ENCODE data around the gene RASGRF2. TPM values are rescaled to one million over a fixed set of nuclear protein-coding genes. Genes with fewer than 3 reads are reported as not detected.

Gene RASGRF2
- total and polyA plus RNA-seq, 2 of the 13 experiments (the other 11 are each of a cell fraction or from before 2014, with no cell fraction given) = 23.6 to 29.0 TPM

GRCh38 chr5:81019748-81020147 is 59.6 kb downstream of the RASGRF2 start:
- WGBS (ENCODE audit: low lambda C conversion rate) = 69% methylated on average over 1 of the region's 1 CpG
- DNase-seq (ENCODE audit: low spot score) (no peak), FAIRE-seq (no peak)

More at GRCh38 chr5:81019748-81020147, 59.6 kb downstream of the RASGRF2 start:
- ChIA-PET CTCF (ENCODE audit: low intra/inter-chr PET ratio, low total read pairs) (no interaction called here), POLR2A (interaction anchor here (0.9 kb wide), 1 partner anchor 10 kb away, joined by 3 read pairs; no protein-coding TSS in a partner anchor)
- Histone ChIP-seq H3K9ac (ENCODE audit: insufficient read depth, low read depth, low read length) (no peak overlapping the region), H3K27me3 (ENCODE audit: control insufficient read depth in 1 of 2, insufficient read depth in 2 of 2, low read length in 2 of 2) (no peaks in the 10 kb centered on the region), H3K36me3 (replicated peaks in 1 of 2; ENCODE audit: control insufficient read depth in 1 of 2, insufficient read depth in 2 of 2, low read length in 2 of 2) (peaks cover 0 to 2% of the 10 kb centered on the region in 2 experiments; a peak in 2 of 5 replicates), H3K79me2 (ENCODE audit: insufficient read depth, low read length) (peaks cover 69% of the 10 kb centered on the region), H3K4me2 (ENCODE audit: low read depth, low read length) (no peak overlapping the region), H2AFZ (ENCODE audit: low read length) (no peak overlapping the region), H3K9me3 (ENCODE audit: low read length) (no peaks in the 10 kb centered on the region), H3K4me3 (replicated peaks in 1 of 3; ENCODE audit: insufficient read depth in 1 of 3, low read depth in 2 of 3, low read length in 3 of 3) (no peak overlapping the region), H3K4me1 (ENCODE audit: insufficient read depth, low read length) (peaks cover 40% of the 10 kb centered on the region), H3K27ac (ENCODE audit: extremely low read length, insufficient read depth, low read length) (no peak overlapping the region), H4K20me1 (ENCODE audit: insufficient read depth, low read length) (no peaks in the 10 kb centered on the region; the same call in 1 of the 2 replicates)
- in situ Hi-C loops (cut with HindIII; ENCODE audit: extremely low pct_ligation_motif_present, low pct_unique_long_range_greater_than_20kb) = no loop called here
- no peak for TF ChIP-seq AGO1 (IDR thresholded peaks at IDR 0.05; ENCODE audit: low read depth, low read length, poor library complexity, severe bottlenecking)
- TF ChIP-seq IRF1 (CRISPR knock-in tag; IDR thresholded peaks at IDR 0.05; ENCODE audit: low read depth) = no peak
- no peak for TF ChIP-seq SRSF9 (IDR thresholded peaks at IDR 0.05; ENCODE audit: borderline replicate concordance, insufficient read depth, low read depth, low read length, poor library complexity, severe bottlenecking)
- TF ChIP-seq ZNF3 (CRISPR knock-in tag; IDR thresholded peaks at IDR 0.05) = no peak
- TF ChIP-seq ZSCAN25 (CRISPR knock-in tag; IDR thresholded peaks at IDR 0.05) = no peak
- no peak for TF ChIP-seq FOXK2 (IDR thresholded peaks at IDR 0.05)
- no peak for TF ChIP-seq ZSCAN31 (CRISPR knock-in tag; IDR thresholded peaks at IDR 0.05; ENCODE audit: low read depth)
- no peak for TF ChIP-seq DBP (CRISPR knock-in tag; IDR thresholded peaks at IDR 0.05; ENCODE audit: not compliant biosample characterization)
- TF ChIP-seq TEAD2 (CRISPR knock-in tag; IDR thresholded peaks at IDR 0.05) = no peak
- no peak for TF ChIP-seq ZBTB7A (CRISPR knock-in tag; IDR thresholded peaks at IDR 0.05)
- no peak for TF ChIP-seq ATF3 (CRISPR knock-in tag; IDR thresholded peaks at IDR 0.05)
- TF ChIP-seq ZFP62 (CRISPR knock-in tag; IDR thresholded peaks at IDR 0.05) = no peak
- no peak for TF ChIP-seq CCAR2 (optimal IDR thresholded peaks at IDR 0.05; ENCODE audit: low read depth, low read length)
- TF ChIP-seq ZNF33B (CRISPR knock-in tag; IDR thresholded peaks at IDR 0.05) = no peak
- BruUV-seq (replicated peaks) = no TSS peak
- ATAC-seq = no peak
- intact Hi-C loops (cut with micrococcal nuclease; ENCODE audit: unreplicated experiment) = no loop called here

Data from HepG2 (cell line).